Psoas muscle (tissue), 8 donors: ENCODE measurements around the gene ZC2HC1B. TPM values are rescaled to one million over a fixed set of nuclear protein-coding genes. Genes with fewer than 3 reads are reported as not detected.

Source experiments
- ATAC-seq, 4 donors: fragments of 200-7000 bp; cut with Tn5 transposase; one replicate each; pipeline ENCODE4 v1.9.1; 2020; ENCODE audit warnings: moderate library complexity in 3 of 4, mild to moderate bottlenecking in 2 of 4
- DNase-seq, 2 donors: peaks; one replicate each; pipeline ENCODE4 v3.0.0-alpha.2; 2020
- H3K27ac ChIP-seq: fragments of 200-600 bp; one replicate; pipeline ENCODE4 v1.8.0; 2022
- H3K27me3 ChIP-seq, 3 donors: fragments of 200-600 bp in 1 of 3; one replicate each; pipeline versions ENCODE4 v1.6.1 to v1.8.0; 2013 to 2022; ENCODE audit warnings: low read length in 2 of 3, mild to moderate bottlenecking in 2 of 3, moderate library complexity in 1 of 3; ENCODE audit not compliant: insufficient read depth in 3 of 3
- H3K36me3 ChIP-seq, 2 donors: fragments of 200-600 bp in 1 of 2; one replicate each; pipeline versions ENCODE4 v1.6.1 to v1.8.0; 2013 to 2022; ENCODE audit warnings: low read depth in 1 of 2, mild to moderate bottlenecking in 1 of 2, moderate library complexity in 1 of 2; ENCODE audit not compliant: insufficient read depth in 1 of 2
- H3K4me1 ChIP-seq: fragments of 200-600 bp; one replicate; pipeline ENCODE4 v1.8.0; 2022
- H3K4me3 ChIP-seq: fragments of 200-600 bp; one replicate; pipeline ENCODE4 v1.8.0; 2022; ENCODE audit warnings: mild to moderate bottlenecking
- H3K9me3 ChIP-seq: fragments of 200-600 bp; one replicate; pipeline ENCODE4 v1.8.0; 2022
- CTCF ChIP-seq: fragments of 200-600 bp; IDR thresholded peaks from one replicate; pipeline ENCODE4 v1.8.0; 2022; ENCODE audit warnings: antibody characterized with exemption
- WGBS, 3 donors: extraction: QIAGEN DNeasy Blood & Tissue Kit; methylation state at CpG; one replicate each; pipeline versions ENCODE4 v1.1.6 to v1.1.7; 2013; 5-methylcytosine and 5-hydroxymethylcytosine counted together
- intact Hi-C, 2 donors: fragments of 100-400 bp; cut with DNase I; formaldehyde crosslinking; loops; one replicate each; pipeline versions ENCODE4 v1.11.0 to v1.14.2; 2022
- polyA plus RNA-seq, 3 donors: library from polyadenylated mRNA; stranded (reverse); fragments of 200-250 nt; gene quantifications; one replicate each; pipeline ENCODE4 v1.2.3, GENCODE V29; 2013
- total RNA-seq, 4 donors: library from RNA; stranded (reverse); fragmentation: NEBNext Ultra II Directional in 2 of 4; extraction: Animal tissue kit (Norgen Biotek cat#: 25700) in 2 of 4; gene quantifications; one replicate each; pipeline versions ENCODE4 v1.2.1 to v1.2.4, GENCODE V29; 2021 to 2023
- donor health status: healthy with polysubstance abuse.
- donor health status: DM: no; HTN: no; CAD: no; lungs with moderate emphysema.
- donor health status: Bipolar disorder and iron deficiency.
- donor health status: healthy.
- donor health status: DM: yes; HTN: yes; CAD: no.
- donor health status: DM: no; HTN: no; CAD: no.
- donor health status: DM: no; HTN: no; CAD: no.
- donor health status: DM: yes; HTN: yes; CAD: no.

ZC2HC1B gene
- total and polyA plus RNA-seq, 7 donors, result 0.56 TPM; not detected in 6

GRCh38 chr6:143877584-143878271 lies 13.5 kb downstream of the ZC2HC1B start:
- intact Hi-C loops, result no loop called here
- no peak for TF ChIP-seq CTCF
- WGBS, 3 donors, result 90 to 95% methylated on average over 1 of the region's 1 CpG; no CpG with 5 or more reads in 1 of the 3 donors
- no peaks in the 10 kb centered on the region for H3K9me3 ChIP-seq
- no peaks in the 10 kb centered on the region for H3K36me3 ChIP-seq
- no peaks in the 10 kb centered on the region for H3K4me1 ChIP-seq
- no peak overlapping the region for H3K4me3 ChIP-seq
- no peak overlapping the region for H3K27ac ChIP-seq
- DNase-seq (no peak), ATAC-seq (no peak)
- H3K27me3 ChIP-seq, result no peaks in the 10 kb centered on the region

- 93 to 100% methylated on average over 3 of the region's 3 CpGs; no CpG with 5 or more reads in 1 of the 3 donors for WGBS, 3 donors
- DNase-seq (no peak), ATAC-seq (no peak)
- Histone ChIP-seq H3K4me3 (no peak overlapping the region), H3K9me3 (no peaks in the 10 kb centered on the region), H3K27me3 (no peaks in the 10 kb centered on the region), H3K27ac (no peak overlapping the region), H3K36me3 (no peaks in the 10 kb centered on the region), H3K4me1 (no peaks in the 10 kb centered on the region)
- no peak for TF ChIP-seq CTCF
- intact Hi-C loops, result no loop called here
Observed at GRCh38 chr6:143878272-143878760, 14.0 kb downstream of the ZC2HC1B start.

DNA sequence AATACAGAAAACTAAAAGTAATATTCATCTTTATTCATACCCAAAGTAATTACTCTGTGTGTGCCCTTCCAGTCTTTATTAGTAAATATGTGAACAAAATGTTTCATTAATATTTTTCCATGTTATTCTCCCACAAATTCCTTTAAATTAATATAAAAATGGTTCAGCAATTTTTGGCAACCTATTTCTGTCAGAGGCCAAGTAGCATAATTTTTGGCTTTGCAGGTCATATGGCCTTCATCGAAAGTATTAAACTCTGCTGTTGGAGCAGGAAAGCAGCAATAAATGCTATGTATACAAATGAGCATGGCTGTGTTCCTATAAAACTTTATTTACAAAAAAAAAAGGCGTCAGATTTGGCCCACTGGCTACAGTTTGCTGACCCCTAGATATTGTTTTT lies 16.1 kb downstream of the ZC2HC1B start:
- intact Hi-C loops, result no loop called here
- WGBS, 3 donors, result 42 to 59% (median 54%) methylated on average over 2 of the region's 2 CpGs
- Histone ChIP-seq H3K27me3 (no peaks in the 10 kb centered on the region), H3K9me3 (no peaks in the 10 kb centered on the region), H3K36me3 (no peaks in the 10 kb centered on the region), H3K27ac (no peak overlapping the region), H3K4me1 (no peaks in the 10 kb centered on the region), H3K4me3 (no peak overlapping the region)
- ATAC-seq, result no peak
- no peak for DNase-seq
- no peak for TF ChIP-seq CTCF

DNA sequence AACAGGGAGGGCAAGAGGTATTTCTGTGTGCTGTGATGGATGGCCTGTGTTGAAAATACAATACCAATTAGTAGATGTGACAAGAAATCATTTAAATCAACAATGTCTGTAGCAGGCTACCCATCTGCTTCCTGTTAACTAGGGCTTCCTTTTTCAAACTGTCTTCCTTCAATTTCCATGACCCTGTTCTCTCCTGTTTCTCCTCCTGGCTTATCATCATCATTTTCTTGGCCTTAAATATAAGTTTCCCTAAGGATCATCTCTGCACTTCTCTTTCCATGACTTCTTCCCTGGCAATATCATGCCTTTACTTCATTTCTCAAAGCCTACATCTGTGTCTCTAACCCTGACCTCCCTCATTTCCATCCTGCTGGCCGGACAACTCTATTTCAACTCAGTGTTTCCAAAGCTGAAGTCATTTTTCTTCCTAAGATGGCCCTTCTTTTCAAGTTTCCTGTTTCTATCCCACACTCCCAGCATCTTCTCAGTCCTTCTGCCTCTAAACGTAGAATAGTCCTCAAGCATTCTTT lies 18.2 kb downstream of the ZC2HC1B start:
- no peak for DNase-seq
- TF ChIP-seq CTCF, result no peak
- Histone ChIP-seq H3K27ac (no peak overlapping the region), H3K4me3 (no peak overlapping the region), H3K36me3 (no peaks in the 10 kb centered on the region), H3K27me3 (no peaks in the 10 kb centered on the region), H3K4me1 (no peaks in the 10 kb centered on the region), H3K9me3 (no peaks in the 10 kb centered on the region)
- no peak for ATAC-seq
- intact Hi-C loops, result no loop called here
- 52 to 63% (median 57%) methylated on average over 2 of the region's 2 CpGs for WGBS, 3 donors
